ENCODE results near the gene MCFD2.
A peak's percentile ranks its signal among the peaks of the same experiment; 100 is the strongest.

The MCFD2 gene

DNA sequence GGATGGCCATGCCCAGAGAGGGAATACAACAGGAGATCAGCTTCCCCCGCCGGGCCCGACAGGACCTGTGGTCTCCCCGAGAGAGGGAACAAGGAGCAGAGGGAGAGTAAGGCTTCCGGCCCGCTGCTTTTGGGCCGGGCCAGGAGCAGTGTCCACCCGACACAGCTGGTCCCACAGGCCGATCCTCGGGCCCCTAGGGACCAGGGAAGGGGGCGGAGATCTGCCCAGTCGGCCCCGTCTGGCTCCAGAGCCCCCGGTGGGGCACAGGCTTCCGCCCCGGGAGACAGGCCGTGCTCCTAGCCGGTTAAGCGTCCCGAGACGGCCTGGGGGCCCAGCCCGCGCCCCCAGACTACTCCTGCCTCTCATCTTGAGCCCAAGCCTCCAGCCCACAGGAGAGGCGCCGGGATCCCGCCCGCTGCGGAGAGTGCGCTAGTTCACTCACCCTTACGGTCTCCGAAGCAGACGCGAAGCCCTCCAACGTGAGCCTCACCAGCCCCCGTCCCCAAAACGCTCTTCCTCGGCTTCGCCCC, at the start of gene MCFD2:
MCFD2 (minus strand) TSS at position 526 of the 530 bp plus-strand sequence. CDS start 6,635 bp downstream, outside the sequence.
- DNase-seq = peak in 12 of 51 donors; percentile 31 to 61 (median 49)

DNA sequence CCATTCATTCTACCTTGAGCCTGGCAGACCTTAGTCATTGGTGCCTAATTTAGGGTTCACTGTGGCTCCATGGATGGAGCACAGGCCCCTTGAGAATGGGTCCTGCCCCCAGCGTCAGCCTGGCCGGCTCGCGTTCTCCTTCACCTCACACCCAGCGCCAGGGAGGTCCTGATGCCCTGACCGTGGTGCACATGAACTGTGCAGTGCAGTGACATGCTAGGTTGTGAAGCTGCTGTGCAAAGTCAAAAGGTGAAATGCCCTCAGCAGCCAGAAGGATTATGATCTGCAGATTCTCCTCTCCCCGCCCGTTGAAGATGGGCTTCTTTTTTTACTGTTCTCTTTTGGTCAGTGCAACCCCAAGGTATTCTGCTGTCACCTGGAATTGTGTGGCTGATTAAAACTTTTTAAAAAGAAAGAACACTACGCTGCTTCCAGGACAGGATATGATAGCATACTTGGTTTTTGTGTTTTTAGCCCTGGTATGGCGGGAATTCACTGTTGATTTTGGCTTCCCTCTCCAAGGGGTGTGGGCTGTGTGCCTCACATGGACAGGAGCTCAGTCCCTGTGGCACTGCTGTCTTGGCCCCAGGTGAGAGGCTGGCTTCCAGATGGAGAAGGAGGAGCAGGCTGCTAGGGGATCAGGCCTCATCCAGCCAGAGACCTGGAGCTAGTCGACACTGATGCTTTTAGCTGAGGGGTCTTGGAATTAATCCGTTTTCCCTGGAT, 49.4 kb upstream of the MCFD2 start:
- DNase-seq = no peak

DNA sequence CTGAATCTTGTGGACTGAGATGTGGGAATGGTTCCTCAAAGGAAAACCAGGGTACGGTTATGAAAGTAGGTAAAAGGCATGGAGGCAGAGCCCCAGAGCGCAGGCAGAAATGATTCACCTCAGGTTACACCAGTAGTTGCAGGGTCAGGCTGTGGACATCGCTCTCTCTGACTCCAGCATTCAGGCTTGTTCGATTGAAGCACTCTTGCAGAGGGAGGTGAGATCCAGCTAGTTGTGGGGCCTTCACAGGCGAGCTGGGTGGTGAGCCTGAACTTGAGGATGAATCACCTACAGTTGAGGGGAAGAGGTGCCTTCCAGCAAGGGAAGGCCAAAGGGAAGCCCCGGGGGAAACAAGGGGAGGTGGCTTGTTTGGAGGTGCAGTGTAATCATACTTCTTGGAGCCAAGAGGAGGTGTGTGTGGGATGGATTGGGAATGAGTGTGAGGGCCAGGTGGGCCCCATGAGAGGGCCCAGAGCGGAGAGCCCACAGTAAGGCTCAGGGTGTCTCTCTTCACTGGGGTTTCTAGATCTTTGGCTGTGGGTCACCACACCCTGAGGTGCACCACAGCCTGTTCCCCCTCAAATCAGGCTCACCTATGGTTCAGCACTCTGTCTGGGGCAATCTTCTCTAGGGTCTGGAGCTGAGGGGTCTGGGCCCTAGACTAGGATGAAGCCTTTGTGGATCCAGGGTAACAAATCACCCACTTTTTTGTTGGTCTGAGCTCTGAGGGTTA, 48.5 kb upstream of the MCFD2 start:
- no peak for DNase-seq

DNA sequence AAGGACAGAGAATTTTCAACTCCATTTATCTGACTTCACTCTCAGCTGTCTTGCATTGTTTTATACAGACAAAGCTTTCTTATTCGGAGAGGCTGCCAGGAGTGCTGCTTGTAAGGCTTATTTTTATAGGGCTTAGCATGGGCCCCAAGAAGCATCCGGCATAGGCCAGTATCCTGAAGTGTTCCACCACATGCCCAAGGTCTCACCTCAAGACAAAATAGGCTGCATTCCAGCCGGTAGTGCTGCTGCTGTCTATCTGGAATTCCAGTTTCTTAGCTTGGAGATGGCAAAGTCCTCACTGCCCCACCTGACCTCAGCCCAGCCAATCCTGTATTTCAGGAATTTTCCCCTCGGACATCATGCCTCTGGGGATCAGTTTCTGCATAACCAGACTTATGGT, 47.6 kb upstream of the MCFD2 start:
- no peak for DNase-seq

DNA sequence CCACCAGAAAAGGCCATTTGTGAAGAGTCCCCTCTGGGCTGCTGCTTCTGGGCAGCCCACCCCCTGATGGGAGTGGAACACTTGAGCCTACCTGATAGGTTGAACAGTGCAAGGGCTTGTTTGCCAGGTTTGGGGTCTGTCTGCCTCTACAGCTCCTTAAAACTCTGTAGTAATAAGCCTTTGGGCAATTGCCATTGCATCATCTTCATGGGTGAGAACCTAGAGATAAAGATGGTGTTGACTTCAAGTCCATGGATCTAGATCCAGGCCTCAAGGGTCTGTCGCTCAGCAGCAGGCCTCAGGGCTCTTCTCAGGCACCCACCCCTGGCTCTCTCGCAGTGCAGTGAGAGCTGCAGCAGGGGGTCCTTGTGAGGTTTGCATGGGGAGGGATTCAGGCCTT, 47.1 kb upstream of the MCFD2 start:
- DNase-seq = no peak

DNA sequence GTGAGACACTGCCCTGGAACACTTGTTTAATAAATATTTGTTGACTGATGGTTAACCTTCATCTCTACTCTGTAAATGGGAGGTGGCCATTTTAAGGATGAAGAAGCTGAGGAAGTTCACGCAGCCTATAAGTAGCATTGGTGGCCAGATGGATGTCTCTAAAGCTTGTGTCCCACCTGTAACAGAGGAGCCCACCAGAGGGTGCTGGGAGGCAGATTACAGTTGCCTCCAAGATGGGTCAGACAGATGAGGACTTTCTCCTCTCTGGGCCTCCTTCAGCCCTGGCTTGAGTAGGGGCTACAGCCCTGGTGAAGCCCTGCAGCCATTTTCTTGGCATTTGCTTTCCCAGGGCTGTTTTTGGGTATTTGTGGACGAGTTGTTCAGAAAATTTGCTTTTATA, 45.0 kb upstream of the MCFD2 start:
- DNase-seq = no peak

DNA sequence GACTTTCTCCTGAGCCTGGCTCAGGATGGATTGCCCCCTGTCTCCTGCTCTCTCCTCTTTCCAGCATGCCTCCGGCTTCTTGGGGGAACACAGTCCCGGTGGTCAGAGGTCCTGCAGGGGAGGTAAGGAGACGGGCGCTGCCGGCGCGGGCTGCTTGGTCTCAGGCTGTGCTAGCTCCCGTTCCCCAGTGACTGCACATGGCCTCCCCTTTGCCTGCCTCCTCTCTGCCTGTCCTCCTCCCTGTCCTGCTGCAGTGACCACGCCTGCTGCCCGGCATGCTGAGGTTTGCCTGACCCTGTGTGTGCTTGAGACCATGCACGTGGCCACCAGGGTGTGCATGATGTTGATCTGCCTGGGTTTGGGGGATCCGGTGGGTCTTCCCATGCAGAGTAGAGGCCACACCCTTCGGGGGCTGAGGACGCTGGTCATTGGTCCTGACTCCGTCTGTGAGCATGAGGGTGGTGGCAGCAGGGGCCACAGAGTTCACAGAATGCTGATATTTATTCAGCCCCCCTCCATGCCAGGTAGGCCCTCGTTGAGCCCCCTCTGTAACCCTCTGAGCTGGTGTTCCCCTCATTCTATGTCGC, 42.9 kb upstream of the MCFD2 start:
- no peak for DNase-seq

DNA sequence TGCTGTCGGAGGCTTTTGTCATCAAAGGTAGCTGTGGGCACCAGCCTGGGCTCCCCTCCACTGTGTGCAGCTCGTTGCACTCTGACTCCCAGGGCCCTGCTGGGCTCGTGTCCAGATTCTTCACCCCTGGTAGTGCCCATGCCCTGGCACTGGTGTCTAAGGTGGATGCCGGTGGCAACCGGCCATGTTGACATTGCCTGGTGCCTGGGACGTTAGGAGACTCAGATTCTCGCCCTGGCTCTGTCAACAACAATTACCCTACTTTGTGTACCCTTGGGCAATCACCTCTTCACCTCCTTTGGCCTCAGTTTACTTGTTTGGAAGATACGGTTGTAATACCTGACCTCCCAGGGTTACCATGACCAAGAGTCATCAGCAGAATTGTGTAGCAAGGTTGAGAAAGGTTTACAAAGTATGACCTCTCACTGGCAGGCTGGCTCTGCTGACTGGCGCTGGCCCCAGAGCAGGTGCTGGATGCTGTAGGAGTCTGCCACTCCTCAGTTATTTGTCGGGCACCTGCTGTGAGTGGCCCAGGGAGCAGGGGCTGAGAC, 41.5 kb upstream of the MCFD2 start:
- no peak for DNase-seq

DNA sequence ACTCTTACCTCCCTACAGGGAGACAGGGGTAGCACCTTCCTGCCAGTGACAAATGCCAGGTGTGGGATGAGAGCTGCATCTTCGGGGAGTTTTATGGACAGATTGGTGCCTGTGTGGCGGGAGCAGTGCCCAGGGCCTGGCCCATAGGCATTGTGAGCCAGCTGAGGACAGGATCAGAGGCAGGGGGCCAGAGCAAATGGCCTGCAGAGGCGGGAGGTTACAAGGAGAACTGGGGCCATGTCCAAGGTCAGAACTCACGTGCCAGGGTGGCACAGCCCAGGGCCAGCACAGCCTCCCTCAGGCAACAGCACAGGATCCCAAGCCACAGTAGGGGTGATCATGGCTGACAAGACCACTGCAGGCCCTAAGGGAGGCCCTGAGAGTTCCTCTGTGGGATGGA, 40.2 kb upstream of the MCFD2 start:
- DNase-seq = no peak

DNA sequence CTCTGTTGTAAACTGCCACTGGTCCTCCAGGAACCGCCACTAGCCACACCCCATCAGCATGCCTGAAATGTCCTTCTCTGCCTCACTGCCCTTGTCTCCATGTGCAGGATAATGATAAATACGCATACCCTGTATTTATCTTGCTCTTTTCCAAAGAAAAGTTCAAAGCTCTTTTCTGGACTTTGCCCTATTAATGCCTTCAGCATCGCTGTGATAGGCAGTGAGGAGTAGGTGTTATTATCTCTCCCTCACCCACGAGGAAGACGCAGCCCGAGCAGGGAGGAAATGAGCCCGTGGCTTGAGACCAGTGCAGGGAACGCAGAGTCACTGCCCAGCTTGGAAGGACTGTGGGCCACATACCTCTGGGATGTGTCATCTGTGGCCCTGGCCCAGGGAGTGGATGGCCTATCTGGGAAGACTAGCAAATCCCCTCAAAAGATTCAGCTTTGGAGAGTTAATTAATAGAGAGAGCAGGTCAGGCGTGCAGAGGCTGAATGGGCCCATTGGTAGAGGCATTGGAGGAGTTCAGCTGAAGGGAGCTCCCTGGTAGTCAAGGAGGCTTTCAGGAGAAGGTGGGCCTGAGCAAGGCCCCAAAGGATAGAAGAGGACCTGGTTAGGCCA, 39.5 kb upstream of the MCFD2 start:
- DNase-seq = peak in 7 of 51 donors; percentile 20 to 77 (median 27)

DNA sequence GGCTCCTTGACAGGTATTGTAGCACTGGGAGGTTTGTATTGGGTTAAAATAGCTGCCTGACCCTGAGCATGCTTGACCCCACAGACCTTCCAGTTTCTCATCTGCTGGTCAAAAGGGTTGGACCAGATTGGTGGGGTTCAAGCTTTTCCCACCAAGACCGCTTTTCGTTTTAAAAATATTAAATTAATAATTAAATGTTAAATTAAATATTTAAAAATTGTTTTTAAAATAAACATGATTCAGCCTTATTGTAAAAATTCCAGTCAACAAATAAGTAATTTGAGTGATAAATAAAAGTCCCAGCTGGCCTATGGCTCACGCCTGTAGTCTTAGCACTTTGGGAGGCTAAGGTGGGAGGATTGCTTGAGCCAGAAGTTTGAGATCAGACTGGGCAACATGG, 36.6 kb upstream of the MCFD2 start:
- no peak for DNase-seq

DNA sequence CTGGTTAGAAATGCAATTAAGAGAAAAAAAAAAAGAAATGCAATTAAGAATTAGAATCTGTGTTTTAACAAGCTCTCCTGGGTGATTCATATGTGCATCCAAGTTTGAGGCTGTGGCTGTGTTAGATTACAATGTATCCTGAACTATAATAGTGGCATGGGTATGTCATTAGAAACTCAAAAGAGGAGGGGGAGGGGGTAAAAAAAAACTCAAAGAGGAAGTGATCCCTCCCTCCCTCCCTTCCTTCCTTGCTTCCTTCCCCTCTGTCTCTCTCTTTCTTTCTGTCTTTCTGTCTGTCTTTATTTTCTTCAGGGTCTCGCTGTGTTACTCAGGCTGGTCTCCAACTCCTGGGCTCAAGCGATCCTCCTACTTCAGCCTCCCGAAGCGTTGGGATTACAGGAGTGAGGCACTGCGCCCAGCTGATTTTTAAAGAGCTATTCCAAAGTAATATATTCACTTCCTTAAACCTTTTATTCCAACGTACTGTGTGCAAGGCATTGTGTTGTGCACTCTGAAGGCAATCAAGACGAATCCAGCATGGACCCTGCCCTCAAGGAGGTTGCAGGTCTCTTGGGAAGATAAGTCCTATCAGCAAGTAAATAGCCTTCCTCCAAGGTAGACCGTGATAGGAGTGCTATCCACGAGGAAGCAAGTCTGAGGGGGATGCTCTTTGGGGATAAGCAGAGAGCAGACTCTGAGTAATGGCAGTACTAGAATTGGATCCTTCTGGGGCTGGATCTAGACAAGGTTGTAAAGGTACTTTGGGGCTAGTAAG, 35.9 kb upstream of the MCFD2 start:
- DNase-seq = no peak

DNA sequence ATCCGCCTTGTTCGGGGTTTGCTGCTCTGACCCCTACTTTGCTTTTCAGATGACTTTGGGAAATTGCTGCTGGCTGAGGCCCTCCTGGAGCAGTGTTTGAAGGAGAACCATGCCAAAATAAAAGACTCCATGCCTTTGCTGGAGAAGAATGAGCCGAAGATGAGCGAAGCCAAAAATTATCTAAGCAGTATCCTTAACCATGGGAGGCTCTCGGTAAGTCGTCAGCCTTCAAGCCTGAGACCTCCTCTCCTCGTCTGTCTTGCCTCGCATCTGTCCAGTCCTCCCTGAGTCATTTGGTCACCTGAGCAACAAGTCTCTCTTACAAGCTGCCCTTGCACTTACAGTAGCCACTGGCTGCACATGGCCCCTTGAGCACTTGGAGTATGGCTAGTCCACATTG, 34.7 kb upstream of the MCFD2 start:
- no peak for DNase-seq

DNA sequence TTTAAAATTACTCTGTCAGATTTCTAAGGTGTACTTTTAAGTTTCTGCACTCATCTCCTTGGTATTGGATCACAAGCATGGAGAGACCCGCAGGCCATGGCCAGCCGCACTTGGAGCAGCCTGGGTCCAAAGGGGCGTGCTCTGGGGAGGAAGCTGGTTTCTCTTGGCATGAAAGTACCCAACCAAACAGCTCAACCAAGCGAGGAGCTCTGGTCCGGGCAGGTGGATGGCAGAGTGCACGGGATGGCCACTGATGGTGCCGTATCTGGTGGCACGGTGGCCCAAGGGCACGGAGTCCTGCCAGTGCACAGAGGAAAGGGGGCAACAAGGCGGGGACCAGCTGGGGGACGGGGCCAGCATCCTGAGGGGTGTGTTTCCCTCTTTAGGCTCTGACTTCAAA, 32.2 kb upstream of the MCFD2 start:
- DNase-seq = no peak

DNA sequence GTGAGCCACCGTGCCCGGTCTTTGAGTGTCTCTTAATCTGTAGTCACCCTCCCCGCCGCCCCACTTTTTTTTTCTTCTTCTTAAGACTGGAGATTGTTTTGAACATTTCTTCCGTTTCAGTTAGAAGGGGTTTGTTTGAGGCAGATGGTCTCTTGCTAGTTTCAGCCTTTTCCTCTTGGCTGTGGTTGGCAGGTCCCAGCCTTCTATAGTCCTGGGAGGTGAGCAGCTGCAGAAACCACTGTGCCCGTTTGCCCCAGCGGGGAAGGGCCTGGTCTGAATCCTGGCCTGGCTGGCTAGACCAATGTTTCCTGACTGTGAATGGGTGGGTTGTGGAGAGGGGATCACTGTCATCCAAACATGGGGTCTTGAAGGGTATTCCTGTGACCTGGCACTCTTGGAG, 30.1 kb upstream of the MCFD2 start:
- no peak for DNase-seq

DNA sequence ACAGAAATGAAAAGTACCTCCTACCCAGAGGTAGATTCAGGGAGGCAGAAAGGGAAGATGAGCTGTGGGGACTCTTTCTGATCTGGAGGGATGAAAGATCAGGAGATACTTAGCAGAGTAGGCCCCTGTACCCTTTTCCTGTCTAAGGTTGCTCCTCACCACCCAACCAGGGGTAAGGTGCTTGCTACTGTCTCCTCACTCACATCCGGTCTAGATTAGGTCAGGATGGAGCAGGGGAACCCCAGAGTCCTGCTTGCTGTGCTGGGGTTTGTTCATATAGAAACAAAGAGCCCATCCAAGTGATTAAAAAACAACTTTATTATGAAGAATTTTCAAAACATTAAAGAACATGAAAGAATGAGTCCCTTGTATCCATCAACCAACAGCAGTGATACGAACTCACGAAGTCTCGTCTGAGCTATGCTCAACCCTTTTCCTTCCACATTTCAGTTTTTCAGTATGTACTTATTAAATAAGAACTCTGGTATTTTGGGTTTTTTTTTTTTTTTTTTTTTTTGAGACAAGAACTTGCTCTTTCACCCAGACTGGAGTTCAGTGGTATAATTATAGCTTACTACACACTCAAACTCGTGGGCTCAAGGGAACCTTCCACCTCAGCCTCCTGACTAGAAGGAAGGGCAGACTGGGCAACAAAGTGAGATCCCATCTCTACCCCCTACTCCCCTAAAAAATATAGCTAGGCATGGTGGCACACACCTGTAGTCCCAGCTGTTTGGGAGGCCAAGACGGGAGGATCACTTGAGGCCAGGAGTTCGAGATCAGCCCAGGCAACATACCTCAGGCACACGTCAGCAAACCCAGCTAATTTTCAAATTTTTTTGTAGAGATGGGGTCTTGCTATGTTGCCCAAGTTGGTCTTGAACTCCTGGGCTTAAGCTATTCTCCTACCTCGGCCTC, 28.5 kb upstream of the MCFD2 start:
- DNase-seq = no peak

DNA sequence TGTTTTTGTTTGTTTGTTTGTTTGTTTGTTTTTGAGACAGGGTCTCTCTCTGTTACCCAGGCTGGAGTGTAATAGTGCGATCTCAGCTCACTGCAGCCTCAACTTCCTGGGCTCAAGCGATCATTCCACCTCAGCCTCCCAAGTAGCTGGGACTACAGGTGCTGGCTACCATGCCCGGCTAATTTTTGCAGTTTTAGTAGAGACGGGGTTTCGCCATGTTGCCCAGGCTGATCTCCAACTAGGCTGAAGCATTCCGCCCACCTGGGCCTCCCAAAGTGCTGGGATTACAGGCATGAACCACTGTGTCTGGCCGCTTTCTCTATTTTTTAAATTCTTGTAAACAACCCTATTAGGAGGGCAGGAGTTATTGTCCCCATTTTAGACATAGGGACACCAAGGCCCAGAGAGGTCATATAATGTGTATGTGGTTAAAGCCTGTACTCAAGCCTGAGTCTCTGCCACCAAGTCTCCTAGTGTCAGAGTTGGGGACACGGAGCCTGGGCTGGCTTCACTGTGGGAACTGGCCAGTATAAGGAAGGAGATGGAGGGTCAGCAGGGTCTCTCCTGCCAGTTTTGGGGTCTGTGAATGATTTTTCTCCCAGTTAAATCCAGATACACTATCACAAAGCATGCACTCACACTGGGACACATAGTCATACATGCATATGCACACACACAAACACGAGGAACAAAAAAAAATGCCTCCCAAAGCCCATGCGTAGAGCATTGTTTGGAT, 27.5 kb upstream of the MCFD2 start:
- no peak for DNase-seq

DNA sequence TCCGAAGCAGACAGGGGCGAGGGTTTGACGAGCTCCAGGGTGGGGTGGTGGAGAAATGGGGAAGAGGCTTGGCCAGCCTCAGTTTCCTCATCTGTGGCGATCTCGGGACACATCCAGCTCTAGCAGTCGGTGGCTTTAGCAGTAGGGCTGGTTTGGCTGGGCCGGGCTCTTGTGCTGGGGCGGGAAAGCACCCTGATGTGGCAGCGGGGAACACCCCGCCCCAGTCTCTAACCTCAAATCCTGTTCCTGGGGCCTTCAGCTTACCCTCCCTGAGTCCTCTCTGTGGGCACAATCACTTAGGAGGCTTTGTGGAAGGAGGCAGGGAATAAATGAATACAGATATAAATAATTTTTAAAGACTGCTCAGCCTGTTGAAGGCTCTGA, 26.5 kb upstream of the MCFD2 start:
- peak in 5 of 51 donors; percentile 8 to 31 (median 18) for DNase-seq
